Prostate gland (tissue), 1 donor: ENCODE results near the gene FRMPD2.

ENCODE experiments used
- POLR2A ChIP-seq: fragments of 450-650 bp; IDR thresholded peaks from one replicate; pipeline ENCODE4 v1.6.1; 2016; ENCODE audit warnings: antibody characterized with exemption, mild to moderate bottlenecking
- POLR2AphosphoS5 ChIP-seq: sonication (generic); formaldehyde crosslinking; IDR thresholded peaks from one replicate; pipeline ENCODE4 v1.6.1; 2017; ENCODE audit warnings: antibody characterized with exemption

DNA sequence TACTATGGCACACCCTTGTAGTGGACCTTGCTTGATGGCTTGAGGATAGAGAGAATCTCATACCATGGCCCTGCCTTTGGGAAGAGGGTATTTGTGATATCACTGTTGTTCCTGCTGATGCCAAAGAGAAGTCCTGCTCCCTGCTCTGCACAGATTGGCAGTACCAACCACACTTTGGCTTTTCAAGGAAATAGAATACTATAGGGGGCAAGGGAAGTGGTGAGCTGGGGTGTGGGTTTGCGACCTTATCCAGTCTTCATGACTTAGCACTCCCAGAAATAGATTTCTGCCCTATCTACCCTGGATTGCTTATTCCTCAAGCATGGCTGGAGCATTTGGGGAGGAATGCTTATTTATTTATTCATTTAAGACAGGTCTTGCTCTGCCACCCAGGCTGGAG, 25.2 kb upstream of the FRMPD2 start:
- no peak for TF ChIP-seq POLR2AphosphoS5
- no peak for TF ChIP-seq POLR2A
